ENCODE results near the gene SSTR1.
"Not testable (repeated sequence)": the region's sequence is repeated elsewhere in the genome, so short reads cannot be mapped to it uniquely, and the experiment has no call there.

SSTR1 gene

GRCh38 chr14:38207736-38208617, at the start of gene SSTR1:
Gene SSTR1 (plus strand): TSS chr14:38207904. CDS start chr14:38209390, 1,486 bp downstream.
- no peak for DNase-seq

- DNase-seq = no peak
Measured at GRCh38 chr14:38158468-38158867, 49.2 kb upstream of the SSTR1 start.

- DNase-seq = no peak
Measured at GRCh38 chr14:38168416-38168815, 39.3 kb upstream of the SSTR1 start.

- DNase-seq = no peak
Measured at GRCh38 chr14:38171197-38171596, 36.5 kb upstream of the SSTR1 start.

GRCh38 chr14:38174711-38175110, 33.0 kb upstream of the SSTR1 start:
- no peak for DNase-seq

- no peak for DNase-seq
Measured at GRCh38 chr14:38175658-38176057, 32.0 kb upstream of the SSTR1 start.

GRCh38 chr14:38176379-38176778, 31.3 kb upstream of the SSTR1 start:
- DNase-seq = no peak

GRCh38 chr14:38184132-38184531, 23.6 kb upstream of the SSTR1 start:
- no peak for DNase-seq

GRCh38 chr14:38185671-38186070, 22.0 kb upstream of the SSTR1 start:
- DNase-seq = no peak

GRCh38 chr14:38186216-38186615, 21.5 kb upstream of the SSTR1 start:
- DNase-seq = no peak

- no peak for DNase-seq
Measured at GRCh38 chr14:38187528-38187927, 20.2 kb upstream of the SSTR1 start.

- no peak for DNase-seq
Measured at GRCh38 chr14:38189930-38190726, 17.6 kb upstream of the SSTR1 start.

GRCh38 chr14:38190846-38191245, 16.9 kb upstream of the SSTR1 start:
- not testable (repeated sequence) for DNase-seq

GRCh38 chr14:38191491-38191890, 16.2 kb upstream of the SSTR1 start:
- not testable (repeated sequence) for DNase-seq

- no peak for DNase-seq
Measured at GRCh38 chr14:38197001-38197783, 10.5 kb upstream of the SSTR1 start.

- no peak for DNase-seq
Measured at GRCh38 chr14:38197784-38198335, 9.8 kb upstream of the SSTR1 start.

GRCh38 chr14:38198425-38198824, 9.3 kb upstream of the SSTR1 start:
- no peak for DNase-seq

GRCh38 chr14:38199076-38199475, 8.6 kb upstream of the SSTR1 start:
- no peak for DNase-seq

GRCh38 chr14:38199739-38200138, 8.0 kb upstream of the SSTR1 start:
- no peak for DNase-seq

- DNase-seq = no peak
Measured at GRCh38 chr14:38201137-38201828, 6.4 kb upstream of the SSTR1 start.

GRCh38 chr14:38202444-38203191, 5.1 kb upstream of the SSTR1 start:
- no peak for DNase-seq

Measured in bone marrow (tissue), 2 donors.